ENCODE measurements around the gene ATXN7L2.

The ATXN7L2 gene

GRCh38 chr1:109477821-109478220 is 5.9 kb upstream of the ATXN7L2 start:
- DNase-seq = no peak

DNA sequence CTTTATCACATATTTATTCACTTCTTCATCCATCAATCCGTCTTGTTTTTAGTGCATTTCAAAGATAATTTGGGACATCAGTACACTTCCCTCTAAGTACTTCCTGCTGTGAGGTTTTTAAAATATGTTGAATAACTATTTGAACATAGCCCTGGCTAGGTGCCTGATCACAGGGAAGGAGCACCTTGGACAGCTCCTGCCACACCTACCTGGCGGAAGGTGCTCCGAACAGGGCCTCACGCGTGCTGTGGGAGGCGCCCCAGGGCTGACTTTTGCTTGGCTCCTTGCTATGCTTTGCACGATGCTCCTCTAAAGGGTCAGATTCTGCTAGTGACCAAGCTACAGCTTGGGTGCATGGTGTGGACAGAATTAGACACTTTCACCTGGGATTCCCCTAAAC is 4.9 kb upstream of the ATXN7L2 start:
- DNase-seq = no peak

DNA sequence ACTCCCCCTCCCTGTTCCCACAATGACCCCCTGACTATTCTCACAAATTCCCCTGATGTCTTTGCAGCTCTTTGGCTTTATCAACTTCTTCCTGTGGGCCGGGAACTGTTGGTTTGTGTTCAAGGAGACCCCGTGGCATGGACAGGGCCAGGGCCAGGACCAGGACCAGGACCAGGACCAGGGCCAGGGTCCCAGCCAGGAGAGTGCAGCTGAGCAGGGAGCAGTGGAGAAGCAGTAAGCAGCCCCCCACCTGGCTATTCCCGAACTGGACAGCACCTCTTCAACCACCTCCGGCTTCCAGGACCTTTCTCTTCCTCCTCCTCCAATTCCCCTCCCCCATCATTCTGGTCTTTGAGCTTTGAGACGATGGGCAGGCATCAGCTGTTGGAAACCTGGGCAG is 4.4 kb upstream of the ATXN7L2 start:
- DNase-seq = no peak

GRCh38 chr1:109479901-109480300 is 3.8 kb upstream of the ATXN7L2 start:
- no peak for DNase-seq

DNA sequence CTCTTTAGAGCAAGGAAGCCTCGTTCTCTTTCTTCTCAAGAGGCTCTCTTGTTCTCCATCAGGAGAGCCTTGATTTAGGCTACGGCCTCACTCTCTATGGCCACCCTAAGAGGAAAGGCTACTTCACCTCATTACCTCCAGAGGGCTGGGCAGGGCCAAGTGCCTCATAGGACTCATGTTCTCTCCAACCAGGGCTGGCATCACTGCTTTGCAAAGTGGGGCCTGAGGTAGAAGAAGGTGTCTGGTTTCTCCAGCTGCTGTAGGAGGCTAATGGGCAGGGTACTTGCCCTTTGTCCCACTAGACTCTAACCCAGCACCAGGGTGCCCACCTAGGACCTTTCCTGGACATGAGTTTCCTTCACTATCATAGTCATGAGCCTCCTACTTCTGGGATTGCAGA is 2.1 kb upstream of the ATXN7L2 start:
- DNase-seq = no peak

DNA sequence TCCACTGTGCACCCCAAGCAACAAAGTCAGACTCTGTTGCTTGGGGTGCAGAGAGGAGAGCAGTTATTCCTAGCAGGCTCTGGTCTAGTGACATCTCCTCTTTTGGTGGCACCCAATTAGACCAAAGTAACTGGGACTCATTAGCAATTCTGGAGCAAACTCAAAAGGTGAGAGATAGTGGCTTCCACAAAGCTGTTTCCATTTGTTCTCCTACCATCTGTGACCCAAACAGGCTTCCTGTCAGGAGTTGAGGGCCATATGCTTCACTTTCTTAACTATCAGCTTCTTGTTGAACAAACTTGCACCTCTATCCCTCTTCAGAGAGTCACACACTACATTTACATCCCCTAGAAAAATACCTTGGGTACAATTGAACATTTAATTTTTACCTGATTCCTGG is 1.5 kb upstream of the ATXN7L2 start:
- DNase-seq = no peak

GRCh38 chr1:109482791-109483671 is 674 bp upstream of the ATXN7L2 start:
- DNase-seq = peak; percentile 38

DNA sequence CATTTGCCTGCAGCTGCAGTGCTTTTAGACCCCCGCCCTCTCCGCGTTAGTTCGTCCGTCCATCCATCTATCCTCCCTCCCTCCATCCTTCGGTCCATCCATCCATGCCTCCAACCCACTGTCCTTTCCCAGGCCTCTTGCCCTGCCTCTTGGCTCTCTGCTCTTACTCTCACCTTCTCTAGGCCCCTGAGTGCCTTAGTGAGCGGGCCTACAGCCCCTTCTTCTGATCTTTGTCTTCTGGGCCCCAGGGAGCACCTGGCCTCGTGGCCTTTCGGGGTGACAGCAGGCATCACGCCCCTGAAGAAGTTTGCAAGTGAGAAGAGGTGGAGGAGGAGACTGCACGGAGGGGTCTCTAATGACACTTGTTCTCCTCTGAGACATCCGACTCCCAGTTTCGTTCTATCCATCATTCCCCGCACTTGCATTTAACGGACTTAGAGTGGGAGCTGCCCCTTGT is 842 bp downstream of the ATXN7L2 start:
- no peak for DNase-seq

- DNase-seq = no peak
Measured at GRCh38 chr1:109485001-109485400, 1.3 kb downstream of the ATXN7L2 start.

GRCh38 chr1:109487261-109487660 is 3.6 kb downstream of the ATXN7L2 start:
- DNase-seq = no peak

- DNase-seq = no peak
Measured at GRCh38 chr1:109488201-109488600, 4.5 kb downstream of the ATXN7L2 start.

DNA sequence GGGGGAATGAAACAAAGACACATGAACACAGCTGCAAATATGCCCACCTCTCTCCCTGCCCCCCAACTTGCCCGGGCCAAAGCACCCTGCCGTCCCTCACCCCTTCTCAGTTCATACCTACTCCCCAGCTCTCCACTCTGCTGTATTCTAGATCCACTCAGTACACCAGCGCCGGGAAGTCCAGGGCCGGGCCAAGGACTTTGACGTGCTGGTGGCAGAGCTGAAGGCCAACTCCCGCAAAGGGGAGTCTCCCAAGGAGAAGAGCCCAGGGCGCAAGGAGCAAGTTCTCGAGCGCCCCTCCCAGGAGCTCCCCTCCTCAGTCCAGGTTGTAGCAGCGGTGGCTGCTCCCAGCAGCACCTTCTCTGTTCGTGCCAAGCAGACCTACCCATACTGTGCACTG is 5.0 kb downstream of the ATXN7L2 start:
- no peak for DNase-seq

GRCh38 chr1:109490029-109490933 is 6.6 kb downstream of the ATXN7L2 start:
- DNase-seq = peak; percentile 54

GRCh38 chr1:109490934-109491302 is 7.2 kb downstream of the ATXN7L2 start:
- DNase-seq = no peak

DNA sequence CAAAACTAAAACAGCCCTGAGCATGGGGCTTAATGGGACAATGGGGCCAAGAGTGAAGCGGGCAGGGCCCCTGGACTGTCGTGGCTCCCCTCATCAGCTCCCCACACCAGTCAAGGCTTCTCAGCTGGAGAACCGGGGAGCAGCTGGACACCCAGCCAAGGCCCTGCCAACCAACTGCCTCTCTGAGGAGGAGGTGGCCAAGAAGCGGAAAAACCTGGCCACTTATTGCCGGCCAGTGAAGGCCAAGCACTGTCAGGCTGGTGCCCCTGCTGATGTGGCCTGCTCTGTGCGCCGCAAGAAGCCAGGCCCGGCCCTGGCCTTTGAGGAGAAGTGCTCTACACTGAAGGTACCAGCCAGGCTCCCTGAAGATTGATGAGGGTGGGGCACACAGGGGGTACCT is 7.7 kb downstream of the ATXN7L2 start:
- no peak for DNase-seq

DNA sequence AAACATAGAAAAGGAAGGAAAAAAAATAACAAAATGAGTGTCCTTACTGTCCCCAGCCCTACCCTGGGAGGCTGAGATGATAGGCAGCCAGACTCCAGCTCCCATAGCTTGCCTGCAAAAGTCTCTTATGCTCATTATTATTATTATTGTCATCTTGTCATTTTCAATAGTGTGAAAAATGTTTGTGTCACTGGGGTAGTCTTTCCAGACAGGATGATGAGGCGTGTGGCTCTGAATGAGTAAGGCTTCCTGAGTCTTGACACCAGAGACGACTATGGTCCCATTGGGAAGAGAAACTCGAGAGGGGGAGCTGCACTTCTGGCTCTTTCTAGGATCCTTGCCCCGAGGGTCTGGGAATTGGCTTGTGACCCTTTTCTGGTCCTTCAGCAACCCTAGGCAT is 9.1 kb downstream of the ATXN7L2 start:
- no peak for DNase-seq

DNA sequence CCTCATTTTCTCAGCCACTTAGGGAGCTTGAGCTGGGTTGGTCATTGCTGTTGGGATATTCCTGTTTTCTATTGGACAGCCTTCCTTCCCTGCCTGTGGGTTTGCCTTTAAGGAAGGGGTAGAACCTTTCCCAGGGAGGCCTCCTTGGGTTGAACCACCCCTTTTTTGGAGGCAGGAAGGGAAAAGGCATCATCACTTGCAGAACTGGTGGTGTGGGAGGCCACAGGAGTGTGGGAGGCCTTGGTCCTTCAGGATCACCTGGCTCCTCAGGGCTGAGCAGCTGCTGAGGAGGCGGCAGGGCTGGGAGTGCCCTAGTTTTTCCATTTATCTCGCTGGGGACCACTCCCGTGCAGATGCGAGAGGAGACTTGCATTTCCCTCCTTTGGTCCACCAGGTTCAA is 9.5 kb downstream of the ATXN7L2 start:
- no peak for DNase-seq

GRCh38 chr1:109493805-109494539 is 10.3 kb downstream of the ATXN7L2 start, which contains the start of gene CYB561D1:
CYB561D1 (plus strand) TSS chr1:109494094; CDS start chr1:109494140, 46 bp downstream.
- DNase-seq = peak; percentile 87

- DNase-seq = no peak
Measured at GRCh38 chr1:109495738-109496137, 12.0 kb downstream of the ATXN7L2 start.

GRCh38 chr1:109497449-109498160 is 13.9 kb downstream of the ATXN7L2 start:
- DNase-seq = no peak

GRCh38 chr1:109498161-109498801 is 14.6 kb downstream of the ATXN7L2 start:
- no peak for DNase-seq

DNA sequence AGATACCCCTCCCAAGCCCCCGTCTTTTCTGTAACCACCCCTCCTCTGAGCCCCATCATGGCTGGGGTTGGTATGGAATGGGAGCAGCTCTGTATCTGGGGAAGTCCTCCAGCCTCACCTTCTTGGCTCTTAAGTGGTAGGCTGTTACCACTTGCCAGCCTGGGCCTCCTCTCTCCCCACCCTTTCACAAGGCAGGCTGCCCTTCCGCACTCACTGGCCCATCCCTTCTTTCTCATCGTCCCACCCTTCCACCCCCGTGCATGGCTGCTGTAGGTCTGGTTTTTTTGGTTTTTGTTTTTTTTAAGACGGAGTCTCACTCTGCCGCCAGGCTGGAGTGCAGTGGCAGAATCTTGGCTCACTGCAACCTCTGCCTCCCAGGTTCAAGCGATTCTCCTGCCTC is 15.4 kb downstream of the ATXN7L2 start:
- no peak for DNase-seq
